ENCODE data around the gene JARID2.

Gene JARID2

GRCh38 chr6:15254070-15254975 is 8.5 kb downstream of the JARID2 start:
- Histone ChIP-seq H3K4me1 (ENCODE audit: control insufficient read depth in 5 of 5, insufficient read depth in 5 of 5, low read length in 5 of 5) (peaks cover 1 to 37% (median 30%) of the 10 kb centered on the region in 5 donors), H3K9me3 (ENCODE audit: control insufficient read depth in 5 of 5, low read length in 5 of 5) (no peaks in the 10 kb centered on the region), H3K9ac (ENCODE audit: low read length in 5 of 5) (no peak overlapping the region), H3K4me3 (ENCODE audit: low read depth in 1 of 5, low read length in 5 of 5) (no peak overlapping the region), H3K27me3 (ENCODE audit: control insufficient read depth in 5 of 5, insufficient read depth in 4 of 5, low read length in 5 of 5) (no peaks in the 10 kb centered on the region), H3K27ac (ENCODE audit: low read depth, low read length) (no peak overlapping the region), H3K36me3 (ENCODE audit: control insufficient read depth in 5 of 5, insufficient read depth in 5 of 5, low read length in 5 of 5) (no peaks in the 10 kb centered on the region)

- no peak overlapping the region for H3K27ac ChIP-seq (ENCODE audit: low read depth, low read length)
- H3K9ac ChIP-seq (ENCODE audit: low read length in 5 of 5), result no peak overlapping the region
- H3K4me3 ChIP-seq (ENCODE audit: low read depth in 1 of 5, low read length in 5 of 5), result no peak overlapping the region
- H3K9me3 ChIP-seq (ENCODE audit: control insufficient read depth in 5 of 5, low read length in 5 of 5), result no peaks in the 10 kb centered on the region
- H3K36me3 ChIP-seq (ENCODE audit: control insufficient read depth in 5 of 5, insufficient read depth in 5 of 5, low read length in 5 of 5), result no peaks in the 10 kb centered on the region
- H3K27me3 ChIP-seq (ENCODE audit: control insufficient read depth in 5 of 5, insufficient read depth in 4 of 5, low read length in 5 of 5), result no peaks in the 10 kb centered on the region
- H3K4me1 ChIP-seq (ENCODE audit: control insufficient read depth in 5 of 5, insufficient read depth in 5 of 5, low read length in 5 of 5), result peaks cover 1 to 42% (median 33%) of the 10 kb centered on the region in 5 donors
Measured at GRCh38 chr6:15255481-15255880, 9.6 kb downstream of the JARID2 start.

GRCh38 chr6:15255909-15256395 is 10.1 kb downstream of the JARID2 start:
- H3K36me3 ChIP-seq (ENCODE audit: control insufficient read depth in 5 of 5, insufficient read depth in 5 of 5, low read length in 5 of 5), result no peaks in the 10 kb centered on the region
- no peaks in the 10 kb centered on the region for H3K9me3 ChIP-seq (ENCODE audit: control insufficient read depth in 5 of 5, low read length in 5 of 5)
- no peak overlapping the region for H3K27ac ChIP-seq (ENCODE audit: low read depth, low read length)
- H3K9ac ChIP-seq (ENCODE audit: low read length in 5 of 5), result peak overlapping the region in 1 of 5 donors; percentile 7
- H3K4me3 ChIP-seq (ENCODE audit: low read depth in 1 of 5, low read length in 5 of 5), result no peak overlapping the region
- peaks cover 1 to 46% (median 37%) of the 10 kb centered on the region in 5 donors for H3K4me1 ChIP-seq (ENCODE audit: control insufficient read depth in 5 of 5, insufficient read depth in 5 of 5, low read length in 5 of 5)
- H3K27me3 ChIP-seq (ENCODE audit: control insufficient read depth in 5 of 5, insufficient read depth in 4 of 5, low read length in 5 of 5), result no peaks in the 10 kb centered on the region

GRCh38 chr6:15256538-15257271 is 10.8 kb downstream of the JARID2 start:
- no peaks in the 10 kb centered on the region for H3K27me3 ChIP-seq (ENCODE audit: control insufficient read depth in 5 of 5, insufficient read depth in 4 of 5, low read length in 5 of 5)
- H3K4me1 ChIP-seq (ENCODE audit: control insufficient read depth in 5 of 5, insufficient read depth in 5 of 5, low read length in 5 of 5), result peaks cover 1 to 42% (median 35%) of the 10 kb centered on the region in 5 donors
- H3K36me3 ChIP-seq (ENCODE audit: control insufficient read depth in 5 of 5, insufficient read depth in 5 of 5, low read length in 5 of 5), result no peaks in the 10 kb centered on the region
- no peak overlapping the region for H3K4me3 ChIP-seq (ENCODE audit: low read depth in 1 of 5, low read length in 5 of 5)
- peak overlapping the region in 1 of 5 donors; percentile 7 for H3K9ac ChIP-seq (ENCODE audit: low read length in 5 of 5)
- H3K9me3 ChIP-seq (ENCODE audit: control insufficient read depth in 5 of 5, low read length in 5 of 5), result no peaks in the 10 kb centered on the region
- H3K27ac ChIP-seq (ENCODE audit: low read depth, low read length), result no peak overlapping the region

GRCh38 chr6:15257357-15258132 is 11.7 kb downstream of the JARID2 start:
- no peak overlapping the region for H3K4me3 ChIP-seq (ENCODE audit: low read depth in 1 of 5, low read length in 5 of 5)
- H3K4me1 ChIP-seq (ENCODE audit: control insufficient read depth in 5 of 5, insufficient read depth in 5 of 5, low read length in 5 of 5), result peaks cover 1 to 42% (median 34%) of the 10 kb centered on the region in 5 donors
- no peak overlapping the region for H3K9ac ChIP-seq (ENCODE audit: low read length in 5 of 5)
- no peak overlapping the region for H3K27ac ChIP-seq (ENCODE audit: low read depth, low read length)
- H3K27me3 ChIP-seq (ENCODE audit: control insufficient read depth in 5 of 5, insufficient read depth in 4 of 5, low read length in 5 of 5), result no peaks in the 10 kb centered on the region
- no peaks in the 10 kb centered on the region for H3K9me3 ChIP-seq (ENCODE audit: control insufficient read depth in 5 of 5, low read length in 5 of 5)
- no peaks in the 10 kb centered on the region for H3K36me3 ChIP-seq (ENCODE audit: control insufficient read depth in 5 of 5, insufficient read depth in 5 of 5, low read length in 5 of 5)

GRCh38 chr6:15259766-15260098 is 13.9 kb downstream of the JARID2 start:
- Histone ChIP-seq H3K9ac (ENCODE audit: low read length in 5 of 5) (peak overlapping the region in 2 of 5 donors; percentile 16 to 40), H3K27ac (ENCODE audit: low read depth, low read length) (no peak overlapping the region), H3K4me3 (ENCODE audit: low read depth in 1 of 5, low read length in 5 of 5) (no peak overlapping the region), H3K27me3 (ENCODE audit: control insufficient read depth in 5 of 5, insufficient read depth in 4 of 5, low read length in 5 of 5) (no peaks in the 10 kb centered on the region), H3K4me1 (ENCODE audit: control insufficient read depth in 5 of 5, insufficient read depth in 5 of 5, low read length in 5 of 5) (peaks cover 2 to 37% (median 33%) of the 10 kb centered on the region in 5 donors), H3K9me3 (ENCODE audit: control insufficient read depth in 5 of 5, low read length in 5 of 5) (no peaks in the 10 kb centered on the region), H3K36me3 (ENCODE audit: control insufficient read depth in 5 of 5, insufficient read depth in 5 of 5, low read length in 5 of 5) (no peaks in the 10 kb centered on the region)

- no peaks in the 10 kb centered on the region for H3K9me3 ChIP-seq (ENCODE audit: control insufficient read depth in 5 of 5, low read length in 5 of 5)
- H3K4me3 ChIP-seq (ENCODE audit: low read depth in 1 of 5, low read length in 5 of 5), result no peak overlapping the region
- peak overlapping the region in 2 of 5 donors; percentile 16 to 40 for H3K9ac ChIP-seq (ENCODE audit: low read length in 5 of 5)
- H3K4me1 ChIP-seq (ENCODE audit: control insufficient read depth in 5 of 5, insufficient read depth in 5 of 5, low read length in 5 of 5), result peaks cover 4 to 42% (median 37%) of the 10 kb centered on the region in 5 donors
- H3K27me3 ChIP-seq (ENCODE audit: control insufficient read depth in 5 of 5, insufficient read depth in 4 of 5, low read length in 5 of 5), result no peaks in the 10 kb centered on the region
- H3K36me3 ChIP-seq (ENCODE audit: control insufficient read depth in 5 of 5, insufficient read depth in 5 of 5, low read length in 5 of 5), result no peaks in the 10 kb centered on the region
- H3K27ac ChIP-seq (ENCODE audit: low read depth, low read length), result no peak overlapping the region
Measured at GRCh38 chr6:15260099-15260821, 14.4 kb downstream of the JARID2 start.

GRCh38 chr6:15263780-15264374 is 18.0 kb downstream of the JARID2 start:
- H3K27me3 ChIP-seq (ENCODE audit: control insufficient read depth in 5 of 5, insufficient read depth in 4 of 5, low read length in 5 of 5), result no peaks in the 10 kb centered on the region
- H3K9ac ChIP-seq (ENCODE audit: low read length in 5 of 5), result no peak overlapping the region
- no peak overlapping the region for H3K27ac ChIP-seq (ENCODE audit: low read depth, low read length)
- H3K36me3 ChIP-seq (ENCODE audit: control insufficient read depth in 5 of 5, insufficient read depth in 5 of 5, low read length in 5 of 5), result no peaks in the 10 kb centered on the region
- H3K4me3 ChIP-seq (ENCODE audit: low read depth in 1 of 5, low read length in 5 of 5), result no peak overlapping the region
- H3K9me3 ChIP-seq (ENCODE audit: control insufficient read depth in 5 of 5, low read length in 5 of 5), result no peaks in the 10 kb centered on the region
- peaks cover 12 to 59% (median 57%) of the 10 kb centered on the region in 5 donors for H3K4me1 ChIP-seq (ENCODE audit: control insufficient read depth in 5 of 5, insufficient read depth in 5 of 5, low read length in 5 of 5)

- Histone ChIP-seq H3K36me3 (ENCODE audit: control insufficient read depth in 5 of 5, insufficient read depth in 5 of 5, low read length in 5 of 5) (no peaks in the 10 kb centered on the region), H3K27ac (ENCODE audit: low read depth, low read length) (no peak overlapping the region), H3K27me3 (ENCODE audit: control insufficient read depth in 5 of 5, insufficient read depth in 4 of 5, low read length in 5 of 5) (no peaks in the 10 kb centered on the region), H3K4me3 (ENCODE audit: low read depth in 1 of 5, low read length in 5 of 5) (no peak overlapping the region), H3K4me1 (ENCODE audit: control insufficient read depth in 5 of 5, insufficient read depth in 5 of 5, low read length in 5 of 5) (peaks cover 13 to 64% (median 62%) of the 10 kb centered on the region in 5 donors), H3K9me3 (ENCODE audit: control insufficient read depth in 5 of 5, low read length in 5 of 5) (no peaks in the 10 kb centered on the region), H3K9ac (ENCODE audit: low read length in 5 of 5) (no peak overlapping the region)
Measured at GRCh38 chr6:15264412-15264811, 18.5 kb downstream of the JARID2 start.
